ENCODE results near the gene SLIT3. TPM values are rescaled to one million over a fixed set of nuclear protein-coding genes. Genes with fewer than 3 reads are reported as not detected.
A peak's percentile ranks its signal among the peaks of the same experiment; 100 is the strongest.

SLIT3 gene
- total and polyA plus RNA-seq, 9 of the 15 experiments (the other 6 are each of a cell fraction or from before 2014, with no cell fraction given) = 0.01 to 0.04 TPM; not detected in 7

DNA sequence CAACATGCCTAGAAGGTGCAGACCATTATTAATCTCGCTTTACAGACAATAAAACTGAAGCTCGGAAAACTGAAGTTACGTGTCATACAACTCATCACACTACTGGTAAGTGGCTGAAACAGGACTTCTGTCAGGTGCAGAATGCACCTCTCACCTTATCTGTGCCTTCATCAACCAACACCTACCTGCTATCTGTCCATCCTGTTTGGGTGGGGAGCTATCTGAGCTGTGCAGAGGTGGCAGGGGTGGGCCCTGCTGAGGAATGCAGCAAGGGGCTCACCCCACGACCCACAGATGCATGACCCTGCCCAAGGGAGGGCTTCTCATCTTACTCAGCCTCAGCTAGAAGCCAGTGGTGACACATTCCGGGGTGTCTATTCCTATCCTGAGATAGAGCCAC is 81.6 kb downstream of the SLIT3 start (continued):
- no peak for TF ChIP-seq CHD1 (IDR thresholded peaks at IDR 0.05; ENCODE audit: low read length)
- no peak for TF ChIP-seq DACH1 (IDR thresholded peaks at IDR 0.05; ENCODE audit: partially characterized antibody)
- TF ChIP-seq MTA1 (IDR thresholded peaks at IDR 0.05; ENCODE audit: borderline replicate concordance) = no peak
- no peak for TF ChIP-seq JUN (IDR thresholded peaks at IDR 0.05; ENCODE audit: borderline replicate concordance, low read depth, low read length)
- no peak for TF ChIP-seq JUN (CRISPR knock-in tag; IDR thresholded peaks at IDR 0.05; ENCODE audit: borderline replicate concordance)

DNA sequence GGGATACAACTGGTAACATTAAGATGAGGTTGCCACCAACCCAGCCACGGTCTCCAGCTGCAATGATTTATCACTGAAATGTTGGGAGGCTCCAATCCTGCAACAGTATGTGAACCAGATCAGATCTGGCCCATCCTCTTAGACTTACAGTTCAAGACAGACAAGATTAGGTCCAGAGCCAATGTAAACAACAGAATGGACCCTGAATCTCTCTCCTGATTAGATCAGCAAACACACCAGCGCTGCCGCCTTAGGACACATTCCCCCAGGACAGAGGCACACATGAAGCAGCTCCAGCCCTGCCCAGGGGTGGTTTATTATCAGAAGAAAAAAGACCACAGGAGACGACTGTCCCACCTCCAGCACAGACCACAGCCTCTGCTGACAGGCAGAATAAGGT is 82.1 kb downstream of the SLIT3 start:
- ChIA-PET POLR2A (no interaction called here), CTCF (ENCODE audit: low intra/inter-chr PET ratio) (no interaction called here)
- Histone ChIP-seq H3K27me3 (ENCODE audit: control insufficient read depth in 2 of 2, insufficient read depth in 2 of 2, low read length in 2 of 2) (peaks cover 0 to 3% of the 10 kb centered on the region in 2 experiments; a peak in 2 of 5 replicates), H3K79me2 (ENCODE audit: control insufficient read depth, insufficient read depth, low read length) (no peaks in the 10 kb centered on the region), H2AFZ (ENCODE audit: low read depth, low read length) (no peak overlapping the region), H3K4me1 (replicated peaks in 1 of 2; ENCODE audit: control insufficient read depth in 2 of 2, insufficient read depth in 2 of 2, low read length in 2 of 2) (no peaks in the 10 kb centered on the region), H4K20me1 (replicated peaks; ENCODE audit: control insufficient read depth, insufficient read depth, low read length) (no peaks in the 10 kb centered on the region), H3K4me3 (no peak overlapping the region), H3K36me3 (ENCODE audit: control insufficient read depth, insufficient read depth, low read length) (no peaks in the 10 kb centered on the region), H3K9me1 (ENCODE audit: control insufficient read depth, insufficient read depth, low read length) (no peaks in the 10 kb centered on the region), H3K9ac (ENCODE audit: insufficient read depth in 1 of 2, low read depth in 2 of 2, low read length in 2 of 2) (no peak overlapping the region), H3K27ac (ENCODE audit: extremely low read depth, low read depth, low read length) (no peak overlapping the region), H3K9me3 (replicated peaks; ENCODE audit: control insufficient read depth, insufficient read depth, low read depth, low read length) (no peaks in the 10 kb centered on the region), H3K4me2 (ENCODE audit: insufficient read depth, low read length) (no peak overlapping the region)
- in situ Hi-C loops (cut with MboI) = no loop called here
- FAIRE-seq (no peak), DNase-seq (ENCODE audit: extremely low read depth in 1 of 4, low spot score in 3 of 4) (no peak), ATAC-seq (no peak)
- intact Hi-C loops (cut with micrococcal nuclease) = no loop called here
- BruUV-seq (replicated peaks) = no TSS peak
- WGBS (ENCODE audit: insufficient coverage, low coverage, missing lambda C conversion rate) = 0% methylated on average over 4 of the region's 4 CpGs
- TF ChIP-seq FOXA3 (CRISPR knock-in tag; conservative IDR thresholded peaks at IDR 0.05 in 1 of 2, IDR thresholded peaks at IDR 0.05 in 1 of 2) = peak in 1 of 2 experiments; percentile 63; a peak in 2 of 4 replicates
- TF ChIP-seq ARHGAP35 (IDR thresholded peaks at IDR 0.05; ENCODE audit: partially characterized antibody) = no peak
